H54 (cell line): Measurements from ENCODE around the gene LHPP.

Source experiments
- DNase-seq: peaks from one replicate; pipeline ENCODE4 v3.0.0; 2011; ENCODE audit warnings: low spot score, mixed read lengths; ENCODE audit not compliant: insufficient read length
- FAIRE-seq: peaks from 3 replicates; lab custom pipeline; 2011; peaks lifted over from hg19 to GRCh38; lab: Jason Lieb, UNC
- POLR2A ChIP-seq: IDR thresholded peaks from 2 replicates; pipeline ENCODE4 v1.6.1; 2011; ENCODE audit warnings: low read depth, mild to moderate bottlenecking, low read length

LHPP gene

GRCh38 chr10:124596116-124596785 lies 134.6 kb downstream of the LHPP start:
- no peak for TF ChIP-seq POLR2A
- FAIRE-seq (no peak), DNase-seq (no peak)

- no peak for TF ChIP-seq POLR2A
- DNase-seq, result no peak
- FAIRE-seq, result no peak
Measured at GRCh38 chr10:124596962-124597845, 135.6 kb downstream of the LHPP start.

GRCh38 chr10:124597846-124598165 lies 136.2 kb downstream of the LHPP start:
- no peak for TF ChIP-seq POLR2A
- FAIRE-seq (no peak), DNase-seq (no peak)

- no peak for FAIRE-seq
Measured at GRCh38 chr10:124598196-124598595, 136.6 kb downstream of the LHPP start.

GRCh38 chr10:124598773-124599587 lies 137.4 kb downstream of the LHPP start:
- FAIRE-seq (no peak), DNase-seq (no peak)
- no peak for TF ChIP-seq POLR2A

More at GRCh38 chr10:124598196-124598595, 136.6 kb downstream of the LHPP start:
- TF ChIP-seq POLR2A, result no peak
- no peak for DNase-seq

GRCh38 chr10:124599588-124600050 lies 138.0 kb downstream of the LHPP start:
- TF ChIP-seq POLR2A, result no peak
- DNase-seq, result no peak
- FAIRE-seq, result no peak

- FAIRE-seq, result no peak
- DNase-seq, result no peak
- no peak for TF ChIP-seq POLR2A
Measured at GRCh38 chr10:124600051-124600880, 138.6 kb downstream of the LHPP start.

DNA sequence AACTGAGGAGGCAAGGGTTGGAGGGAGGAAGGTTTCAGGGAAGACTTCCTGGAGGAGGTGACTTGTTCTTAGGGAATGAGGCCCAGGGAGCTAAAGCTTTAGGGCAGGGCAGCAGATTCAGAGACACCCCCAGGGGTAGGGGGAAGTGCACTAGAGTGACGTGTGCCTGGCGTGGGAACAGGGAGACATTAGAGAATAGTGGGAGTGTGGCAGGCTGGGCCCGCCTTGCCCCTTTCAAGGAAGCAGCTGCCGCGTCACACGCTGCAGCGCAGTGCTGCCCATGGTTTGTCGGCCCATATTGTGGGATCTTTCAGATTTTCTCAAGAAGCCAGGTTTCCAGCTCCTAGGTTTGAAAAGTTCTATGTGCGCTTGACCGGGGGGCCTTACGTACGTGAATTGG lies 139.4 kb downstream of the LHPP start:
- FAIRE-seq (no peak), DNase-seq (no peak)
- TF ChIP-seq POLR2A, result no peak

- TF ChIP-seq POLR2A, result no peak
- no peak for FAIRE-seq
- no peak for DNase-seq
Measured at GRCh38 chr10:124601431-124602120, 140.0 kb downstream of the LHPP start.

GRCh38 chr10:124602121-124602561 lies 140.5 kb downstream of the LHPP start:
- FAIRE-seq, result no peak
- no peak for DNase-seq
- no peak for TF ChIP-seq POLR2A

DNA sequence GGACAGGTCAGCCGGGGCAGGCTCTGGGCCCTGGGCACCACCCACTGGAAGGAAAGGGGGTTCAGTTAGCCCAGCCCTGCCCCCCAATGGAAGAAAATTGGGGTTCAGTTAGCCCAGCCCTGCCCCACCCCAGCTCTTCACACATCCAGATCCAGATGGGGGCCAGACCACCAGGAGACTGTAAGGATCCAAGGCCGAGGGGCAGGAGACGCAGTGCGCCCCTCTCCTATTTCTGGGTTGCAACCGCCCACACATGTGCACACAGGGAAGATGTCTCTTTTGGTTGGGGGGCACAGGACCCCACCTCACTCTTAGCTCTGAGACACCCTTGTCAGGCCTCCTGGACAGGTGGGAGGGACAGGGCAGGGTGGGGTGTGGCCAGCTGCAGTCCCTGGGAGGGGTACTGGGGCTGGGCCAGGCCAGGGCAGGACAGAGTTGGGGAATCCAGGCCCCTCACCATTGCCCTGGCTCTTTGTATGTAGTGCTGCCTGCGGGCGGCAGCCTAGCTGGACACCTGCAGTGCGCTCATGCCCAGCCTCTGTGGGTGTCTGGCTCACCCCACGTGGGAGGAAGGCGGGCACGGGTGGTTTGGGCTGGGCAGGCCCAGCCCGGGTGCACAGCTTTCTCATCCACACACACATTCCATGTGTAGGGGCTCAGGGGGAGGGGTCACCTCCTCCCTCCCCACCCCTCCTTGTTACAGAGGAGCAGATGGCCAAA lies 141.2 kb downstream of the LHPP start:
- no peak for DNase-seq
- no peak for FAIRE-seq
- TF ChIP-seq POLR2A, result no peak
